ENCODE measurements around the gene CLN5.

CLN5 gene

DNA sequence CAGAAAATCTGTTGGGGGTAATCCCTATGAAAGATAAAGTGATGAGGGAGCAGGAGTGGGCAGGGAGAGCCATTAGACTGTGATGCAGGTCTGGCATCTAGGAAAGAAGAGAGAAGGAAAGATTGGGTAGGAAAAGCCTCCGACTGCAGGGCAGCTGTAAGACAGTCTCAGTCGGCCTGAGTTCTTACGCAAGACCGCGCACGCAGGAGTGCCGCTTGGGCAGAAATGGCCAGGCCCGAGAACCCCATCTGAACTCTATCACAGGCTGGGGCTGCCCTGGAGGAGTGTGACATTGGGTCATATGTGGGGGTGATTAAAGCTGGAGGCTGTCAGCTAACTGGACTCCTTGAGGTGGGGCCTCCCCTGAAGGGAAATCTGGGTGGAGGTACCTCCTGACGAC lies 49.0 kb downstream of the CLN5 start:
- Histone ChIP-seq H3K9me3 (ENCODE audit: control insufficient read depth in 1 of 2, low read length in 2 of 2) (no peaks in the 10 kb centered on the region), H3K27me3 (ENCODE audit: low read depth, low read length) (no peaks in the 10 kb centered on the region), H3K4me1 (ENCODE audit: control insufficient read depth in 1 of 2, insufficient read depth in 2 of 2, low read length in 2 of 2) (no peaks in the 10 kb centered on the region), H3K36me3 (ENCODE audit: control insufficient read depth in 1 of 2, insufficient read depth in 2 of 2, low read length in 2 of 2) (peaks cover 0 to 12% of the 10 kb centered on the region in 2 donors), H3K4me3 (ENCODE audit: low read depth in 1 of 2, low read length in 2 of 2) (no peak overlapping the region), H3K27ac (ENCODE audit: low read length) (no peak overlapping the region)

DNA sequence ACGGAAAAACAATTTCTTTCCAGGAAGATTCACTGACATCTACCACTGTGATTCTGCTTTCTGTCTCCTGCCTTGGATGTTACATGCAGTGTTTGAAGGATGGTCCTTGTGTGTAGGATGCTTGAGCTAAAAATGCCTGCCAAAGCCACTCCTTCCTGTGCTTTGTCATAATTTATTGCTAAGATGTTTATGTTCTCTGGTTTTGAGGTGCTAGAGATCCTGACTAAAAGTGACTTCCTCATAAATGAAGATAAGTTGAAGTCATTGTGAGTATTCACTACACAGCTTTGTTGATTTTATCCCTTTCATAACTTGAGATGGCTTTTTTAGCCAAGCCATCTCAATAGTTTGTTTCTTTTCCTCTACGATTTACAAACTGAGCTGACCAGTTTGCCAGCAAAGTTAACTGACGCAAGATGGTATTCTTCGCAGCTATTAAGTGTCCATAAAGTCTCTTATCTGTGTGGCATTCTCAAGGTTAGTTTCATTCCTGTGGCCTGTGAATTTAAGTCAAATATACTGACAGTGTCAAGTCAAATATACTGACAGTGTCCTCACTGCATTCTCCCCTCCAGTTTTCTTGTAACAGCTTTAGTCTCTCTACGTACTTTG lies 50.8 kb downstream of the CLN5 start:
- Histone ChIP-seq H3K27me3 (ENCODE audit: low read depth, low read length) (no peaks in the 10 kb centered on the region), H3K4me3 (ENCODE audit: low read depth in 1 of 2, low read length in 2 of 2) (no peak overlapping the region), H3K9me3 (ENCODE audit: control insufficient read depth in 1 of 2, low read length in 2 of 2) (no peaks in the 10 kb centered on the region), H3K4me1 (ENCODE audit: control insufficient read depth in 1 of 2, insufficient read depth in 2 of 2, low read length in 2 of 2) (no peaks in the 10 kb centered on the region), H3K27ac (ENCODE audit: low read length) (no peak overlapping the region), H3K36me3 (ENCODE audit: control insufficient read depth in 1 of 2, insufficient read depth in 2 of 2, low read length in 2 of 2) (peaks cover 14 to 26% of the 10 kb centered on the region in 2 donors)

DNA sequence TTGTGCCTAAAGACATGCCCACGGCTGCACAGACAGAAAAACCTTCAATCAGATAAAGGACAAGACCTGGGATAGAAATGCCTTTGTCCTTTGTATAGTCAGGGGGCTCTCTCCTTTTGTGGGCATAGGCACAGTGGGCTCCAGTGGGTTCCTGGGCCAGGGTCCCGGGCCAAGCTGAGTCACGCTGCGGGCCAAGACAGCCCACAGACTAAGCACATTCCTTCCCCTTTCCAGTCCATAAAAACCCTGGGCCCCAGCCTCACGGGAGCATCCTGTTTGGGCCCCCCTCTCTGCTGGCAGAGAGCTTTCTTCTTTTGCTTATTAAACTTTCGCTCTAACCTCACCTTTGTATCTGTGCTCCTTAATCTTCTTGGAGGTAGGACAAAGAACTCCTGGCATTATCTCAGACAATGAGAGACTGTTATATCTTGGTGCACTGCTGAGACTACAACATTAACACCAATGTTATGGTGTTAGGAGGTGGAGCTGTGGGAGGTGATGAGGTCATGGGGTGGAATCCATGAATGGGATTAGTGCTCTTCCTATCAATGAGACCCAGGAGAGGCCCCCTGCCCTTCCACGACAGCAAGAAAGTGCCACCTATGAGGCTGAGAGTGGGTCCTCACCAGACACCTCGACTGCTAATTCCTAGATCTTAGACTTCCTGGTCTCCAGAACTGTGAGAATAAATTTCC lies 55.9 kb downstream of the CLN5 start:
- Histone ChIP-seq H3K27me3 (ENCODE audit: low read depth, low read length) (no peaks in the 10 kb centered on the region), H3K27ac (ENCODE audit: low read length) (no peak overlapping the region), H3K9me3 (ENCODE audit: control insufficient read depth in 1 of 2, low read length in 2 of 2) (no peaks in the 10 kb centered on the region), H3K4me3 (ENCODE audit: low read depth in 1 of 2, low read length in 2 of 2) (no peak overlapping the region), H3K36me3 (ENCODE audit: control insufficient read depth in 1 of 2, insufficient read depth in 2 of 2, low read length in 2 of 2) (peaks cover 37 to 45% of the 10 kb centered on the region in 2 donors), H3K4me1 (ENCODE audit: control insufficient read depth in 1 of 2, insufficient read depth in 2 of 2, low read length in 2 of 2) (no peaks in the 10 kb centered on the region)

DNA sequence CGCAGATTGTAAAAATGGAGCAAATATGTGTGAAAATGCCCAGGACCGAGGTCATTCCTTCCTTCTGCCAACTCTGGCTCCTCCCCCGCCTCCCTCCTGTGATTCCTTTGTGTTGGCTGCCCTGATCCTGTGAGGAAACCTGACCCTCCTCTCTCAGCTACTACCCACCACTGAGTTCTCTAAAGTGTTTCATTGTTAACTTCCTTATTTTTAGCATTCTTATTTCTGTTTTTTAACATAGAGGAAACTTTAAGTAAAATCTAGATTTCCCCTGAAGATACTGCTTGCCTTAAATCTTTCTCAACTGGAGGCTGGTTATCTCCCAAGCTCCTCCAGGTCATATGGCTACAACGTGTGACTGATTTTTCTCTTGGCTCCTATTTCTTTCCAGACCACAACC lies 56.8 kb downstream of the CLN5 start:
- Histone ChIP-seq H3K9me3 (ENCODE audit: control insufficient read depth in 1 of 2, low read length in 2 of 2) (no peaks in the 10 kb centered on the region), H3K27me3 (ENCODE audit: low read depth, low read length) (no peaks in the 10 kb centered on the region), H3K27ac (ENCODE audit: low read length) (no peak overlapping the region), H3K4me1 (ENCODE audit: control insufficient read depth in 1 of 2, insufficient read depth in 2 of 2, low read length in 2 of 2) (no peaks in the 10 kb centered on the region), H3K36me3 (ENCODE audit: control insufficient read depth in 1 of 2, insufficient read depth in 2 of 2, low read length in 2 of 2) (peaks cover 42 to 48% of the 10 kb centered on the region in 2 donors), H3K4me3 (ENCODE audit: low read depth in 1 of 2, low read length in 2 of 2) (no peak overlapping the region)

DNA sequence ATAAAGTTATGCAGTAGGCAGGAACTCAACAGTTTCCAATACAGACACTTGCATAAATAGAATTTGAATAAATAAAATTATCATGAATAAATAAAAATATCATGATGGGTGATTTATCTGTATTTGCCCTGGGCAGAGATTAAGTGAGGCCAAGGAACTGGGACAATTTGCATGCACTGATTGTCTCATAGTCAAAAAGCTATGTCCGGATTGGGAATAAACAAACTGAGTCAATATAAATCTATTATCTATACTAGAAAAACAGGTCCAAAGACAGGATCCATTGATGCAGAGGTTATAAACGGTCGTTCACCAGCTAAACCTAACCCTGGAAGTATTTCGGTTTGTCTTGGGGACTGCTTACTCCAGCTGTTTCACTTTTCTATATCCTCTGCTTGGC lies 61.3 kb downstream of the CLN5 start:
- H3K36me3 ChIP-seq (ENCODE audit: control insufficient read depth in 1 of 2, insufficient read depth in 2 of 2, low read length in 2 of 2) = peaks cover 42 to 51% of the 10 kb centered on the region in 2 donors
- H3K9me3 ChIP-seq (ENCODE audit: control insufficient read depth in 1 of 2, low read length in 2 of 2) = no peaks in the 10 kb centered on the region

More for the DNA sequence above, 61.3 kb downstream of the CLN5 start:
- Histone ChIP-seq H3K27ac (ENCODE audit: low read length) (no peak overlapping the region), H3K27me3 (ENCODE audit: low read depth, low read length) (no peaks in the 10 kb centered on the region), H3K4me1 (ENCODE audit: control insufficient read depth in 1 of 2, insufficient read depth in 2 of 2, low read length in 2 of 2) (no peaks in the 10 kb centered on the region), H3K4me3 (ENCODE audit: low read depth in 1 of 2, low read length in 2 of 2) (no peak overlapping the region)

All from muscle layer of duodenum (tissue), 2 donors.